ENCODE data around the gene LRRTM1. TPM values are rescaled to one million over a fixed set of nuclear protein-coding genes. Genes with fewer than 3 reads are reported as not detected.

Gene LRRTM1
- total RNA-seq, 1 experiment from 2014 or later = not detected

DNA sequence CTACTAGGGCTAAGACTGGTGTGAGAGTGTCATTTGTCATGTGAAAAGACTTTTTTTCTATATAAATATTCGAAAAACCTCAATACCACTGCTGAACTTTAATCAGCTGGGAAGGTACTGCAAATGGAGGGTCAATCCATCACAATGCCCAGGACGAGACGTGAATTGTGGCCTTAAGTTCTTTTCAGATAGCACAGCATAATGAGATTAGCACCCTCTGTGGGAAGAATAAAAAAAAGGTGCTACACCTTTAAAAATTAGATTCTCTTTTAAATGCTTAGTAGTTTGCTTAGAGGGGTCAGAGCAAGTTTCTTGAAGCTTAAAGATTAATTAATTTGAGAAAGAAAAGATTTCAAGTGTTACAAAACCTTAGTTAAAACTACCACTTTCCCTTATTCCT, 5.6 kb downstream of the LRRTM1 start:
- no peak for DNase-seq (ENCODE audit: low read depth, low spot score)
- POLR2A ChIA-PET = no interaction called here
- BruUV-seq (replicated peaks) = no TSS peak
- H3K4me3 ChIP-seq (ENCODE audit: low read depth in 2 of 2, low read length in 2 of 2) = no peak overlapping the region
- H3K27ac ChIP-seq (ENCODE audit: low read length) = no peak overlapping the region
- no peaks in the 10 kb centered on the region for H3K4me1 ChIP-seq (ENCODE audit: control insufficient read depth, insufficient read depth, low read length)
- intact Hi-C loops (cut with micrococcal nuclease; ENCODE audit: unreplicated experiment) (no loop called here), in situ Hi-C loops (cut with HindIII; ENCODE audit: low pct_unique_long_range_greater_than_20kb, low sequenced_read_pairs) (no loop called here)
- TF ChIP-seq SIN3A (IDR thresholded peaks at IDR 0.05; ENCODE audit: borderline replicate concordance, insufficient read depth, low read depth, low read length) (no peak), POLR2AphosphoS5 (IDR thresholded peaks at IDR 0.05; ENCODE audit: low read depth, low read length) (no peak), TCF7L2 (IDR thresholded peaks at IDR 0.05; ENCODE audit: low read depth, low read length) (no peak)
- TF ChIP-seq, protein P1, sequence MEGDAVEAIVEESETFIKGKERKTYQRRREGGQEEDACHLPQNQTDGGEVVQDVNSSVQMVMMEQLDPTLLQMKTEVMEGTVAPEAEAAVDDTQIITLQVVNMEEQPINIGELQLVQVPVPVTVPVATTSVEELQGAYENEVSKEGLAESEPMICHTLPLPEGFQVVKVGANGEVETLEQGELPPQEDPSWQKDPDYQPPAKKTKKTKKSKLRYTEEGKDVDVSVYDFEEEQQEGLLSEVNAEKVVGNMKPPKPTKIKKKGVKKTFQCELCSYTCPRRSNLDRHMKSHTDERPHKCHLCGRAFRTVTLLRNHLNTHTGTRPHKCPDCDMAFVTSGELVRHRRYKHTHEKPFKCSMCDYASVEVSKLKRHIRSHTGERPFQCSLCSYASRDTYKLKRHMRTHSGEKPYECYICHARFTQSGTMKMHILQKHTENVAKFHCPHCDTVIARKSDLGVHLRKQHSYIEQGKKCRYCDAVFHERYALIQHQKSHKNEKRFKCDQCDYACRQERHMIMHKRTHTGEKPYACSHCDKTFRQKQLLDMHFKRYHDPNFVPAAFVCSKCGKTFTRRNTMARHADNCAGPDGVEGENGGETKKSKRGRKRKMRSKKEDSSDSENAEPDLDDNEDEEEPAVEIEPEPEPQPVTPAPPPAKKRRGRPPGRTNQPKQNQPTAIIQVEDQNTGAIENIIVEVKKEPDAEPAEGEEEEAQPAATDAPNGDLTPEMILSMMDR (IDR thresholded peaks at IDR 0.05) = no peak
- TF ChIP-seq, protein P2, sequence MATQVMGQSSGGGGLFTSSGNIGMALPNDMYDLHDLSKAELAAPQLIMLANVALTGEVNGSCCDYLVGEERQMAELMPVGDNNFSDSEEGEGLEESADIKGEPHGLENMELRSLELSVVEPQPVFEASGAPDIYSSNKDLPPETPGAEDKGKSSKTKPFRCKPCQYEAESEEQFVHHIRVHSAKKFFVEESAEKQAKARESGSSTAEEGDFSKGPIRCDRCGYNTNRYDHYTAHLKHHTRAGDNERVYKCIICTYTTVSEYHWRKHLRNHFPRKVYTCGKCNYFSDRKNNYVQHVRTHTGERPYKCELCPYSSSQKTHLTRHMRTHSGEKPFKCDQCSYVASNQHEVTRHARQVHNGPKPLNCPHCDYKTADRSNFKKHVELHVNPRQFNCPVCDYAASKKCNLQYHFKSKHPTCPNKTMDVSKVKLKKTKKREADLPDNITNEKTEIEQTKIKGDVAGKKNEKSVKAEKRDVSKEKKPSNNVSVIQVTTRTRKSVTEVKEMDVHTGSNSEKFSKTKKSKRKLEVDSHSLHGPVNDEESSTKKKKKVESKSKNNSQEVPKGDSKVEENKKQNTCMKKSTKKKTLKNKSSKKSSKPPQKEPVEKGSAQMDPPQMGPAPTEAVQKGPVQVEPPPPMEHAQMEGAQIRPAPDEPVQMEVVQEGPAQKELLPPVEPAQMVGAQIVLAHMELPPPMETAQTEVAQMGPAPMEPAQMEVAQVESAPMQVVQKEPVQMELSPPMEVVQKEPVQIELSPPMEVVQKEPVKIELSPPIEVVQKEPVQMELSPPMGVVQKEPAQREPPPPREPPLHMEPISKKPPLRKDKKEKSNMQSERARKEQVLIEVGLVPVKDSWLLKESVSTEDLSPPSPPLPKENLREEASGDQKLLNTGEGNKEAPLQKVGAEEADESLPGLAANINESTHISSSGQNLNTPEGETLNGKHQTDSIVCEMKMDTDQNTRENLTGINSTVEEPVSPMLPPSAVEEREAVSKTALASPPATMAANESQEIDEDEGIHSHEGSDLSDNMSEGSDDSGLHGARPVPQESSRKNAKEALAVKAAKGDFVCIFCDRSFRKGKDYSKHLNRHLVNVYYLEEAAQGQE (IDR thresholded peaks at IDR 0.05; ENCODE audit: insufficient read depth in 1 of 2, low read depth in 2 of 2, low read length in 1 of 2) = no peak
- ATAC-seq = no peak
- H3K36me3 ChIP-seq (ENCODE audit: control insufficient read depth, insufficient read depth, low read length) = no peaks in the 10 kb centered on the region
- no peaks in the 10 kb centered on the region for H3K27me3 ChIP-seq (ENCODE audit: control insufficient read depth, insufficient read depth, low read length)
- CTCF ChIA-PET = no interaction called here
- H3K9me3 ChIP-seq (ENCODE audit: control insufficient read depth, insufficient read depth, low read depth, low read length) = no peaks in the 10 kb centered on the region

DNA sequence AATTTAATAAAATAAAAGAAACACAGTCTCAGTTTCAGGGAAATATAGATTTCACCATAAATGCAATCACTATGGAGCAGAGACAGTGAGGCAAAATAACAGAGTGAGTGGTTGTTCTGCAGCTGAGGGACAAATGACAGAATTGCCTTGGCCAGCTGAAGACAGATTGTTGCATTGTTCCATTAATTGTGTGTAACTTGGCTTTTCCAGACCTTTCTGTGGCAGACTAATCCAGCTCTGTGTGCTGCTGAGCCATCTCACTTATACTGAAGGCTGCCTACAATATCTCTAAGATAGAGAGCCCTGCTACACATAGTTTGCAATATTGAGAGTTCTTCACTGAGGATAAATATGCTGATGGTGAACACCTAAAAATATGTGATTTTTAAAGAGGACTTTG, 11.5 kb downstream of the LRRTM1 start:
- no peak for TF ChIP-seq SIN3A (IDR thresholded peaks at IDR 0.05; ENCODE audit: borderline replicate concordance, insufficient read depth, low read depth, low read length)
- no peak for TF ChIP-seq TCF7L2 (IDR thresholded peaks at IDR 0.05; ENCODE audit: low read depth, low read length)
- TF ChIP-seq, protein P1 (IDR thresholded peaks at IDR 0.05) = no peak
- TF ChIP-seq POLR2AphosphoS5 (IDR thresholded peaks at IDR 0.05; ENCODE audit: low read depth, low read length) = no peak
- TF ChIP-seq, protein P2 (IDR thresholded peaks at IDR 0.05; ENCODE audit: insufficient read depth in 1 of 2, low read depth in 2 of 2, low read length in 1 of 2) = no peak
- Histone ChIP-seq H3K36me3 (ENCODE audit: control insufficient read depth, insufficient read depth, low read length) (no peaks in the 10 kb centered on the region), H3K9me3 (ENCODE audit: control insufficient read depth, insufficient read depth, low read depth, low read length) (no peaks in the 10 kb centered on the region), H3K4me3 (ENCODE audit: low read depth in 2 of 2, low read length in 2 of 2) (no peak overlapping the region), H3K4me1 (ENCODE audit: control insufficient read depth, insufficient read depth, low read length) (no peaks in the 10 kb centered on the region), H3K27ac (ENCODE audit: low read length) (no peak overlapping the region), H3K27me3 (ENCODE audit: control insufficient read depth, insufficient read depth, low read length) (no peaks in the 10 kb centered on the region)
- no peak for DNase-seq (ENCODE audit: low read depth, low spot score)
- intact Hi-C loops (cut with micrococcal nuclease; ENCODE audit: unreplicated experiment) (no loop called here), in situ Hi-C loops (cut with HindIII; ENCODE audit: low pct_unique_long_range_greater_than_20kb, low sequenced_read_pairs) (no loop called here)
- ATAC-seq = no peak
- ChIA-PET POLR2A (no interaction called here), CTCF (no interaction called here)
- no TSS peak for BruUV-seq (replicated peaks)

Data from Panc1 (cell line).